Testis (tissue), 3 donors: ENCODE measurements around the gene ZNF473. TPM values are rescaled to one million over a fixed set of nuclear protein-coding genes. Genes with fewer than 3 reads are reported as not detected.
"Not testable (repeated sequence)": the region's sequence is repeated elsewhere in the genome, so short reads cannot be mapped to it uniquely, and the experiment has no call there.

Source experiments
- DNase-seq: peaks from one replicate; pipeline ENCODE4 v3.0.0-alpha.2; 2019
- H3K27ac ChIP-seq, 2 donors: fragments of 200-600 bp; sonication (generic); one replicate each; pipeline ENCODE4 v1.5.1; 2019
- H3K27me3 ChIP-seq: fragments of 200-600 bp; sonication (generic); one replicate; pipeline ENCODE4 v1.5.1; 2019
- H3K36me3 ChIP-seq: fragments of 200-600 bp; sonication (generic); one replicate; pipeline ENCODE4 v1.5.1; 2017; ENCODE audit warnings: low read depth; ENCODE audit errors: missing control alignments
- H3K4me1 ChIP-seq: fragments of 200-600 bp; sonication (generic); one replicate; pipeline ENCODE4 v1.5.1; 2019
- H3K4me3 ChIP-seq, 2 donors: fragments of 200-600 bp; sonication (generic); one replicate each; pipeline ENCODE4 v1.5.1; 2017 to 2019
- H3K9me3 ChIP-seq: fragments of 200-600 bp; sonication (generic); one replicate; pipeline ENCODE4 v1.5.1; 2017
- CTCF ChIP-seq, 3 experiments: fragments of 450-650 bp in 2 of 3; fragments of 200-600 bp in 1 of 3; sonication (generic) in 1 of 3; IDR thresholded peaks; one replicate each; pipeline ENCODE4 v1.5.1; 2016 to 2019; ENCODE audit warnings: antibody characterized with exemption in 3 of 3, mild to moderate bottlenecking in 2 of 3, moderate library complexity in 1 of 3
- POLR2A ChIP-seq: fragments of 450-650 bp; IDR thresholded peaks from one replicate; pipeline ENCODE4 v1.6.1; 2017; ENCODE audit warnings: antibody characterized with exemption, mild to moderate bottlenecking, moderate library complexity
- WGBS, 2 donors: methylation state at CpG; one replicate each; pipeline ENCODE4 v1.1.5; 2018; 5-methylcytosine and 5-hydroxymethylcytosine counted together
- intact Hi-C: fragments of 100-400 bp; cut with DNase I; formaldehyde crosslinking; loops from one replicate; pipeline ENCODE4 v1.15.1; 2023; ENCODE audit warnings: low total_unique reads
- polyA plus RNA-seq: library from polyadenylated mRNA; stranded (reverse); fragments of 350-450 nt; fragmentation: Illumina TruSeq; extraction: RNeasy Lipid Tissue Mini Kit (QIAGEN cat#74804); gene quantifications from one replicate; pipeline ENCODE4 v1.2.3, GENCODE V29; 2014; ENCODE audit warnings: low read depth, low replicate concordance; ENCODE audit not compliant: insufficient read depth
- total RNA-seq, 2 donors: library from RNA; depleted of rRNA; stranded (reverse); fragments of >200 nt; gene quantifications; one replicate each; pipeline ENCODE4 v1.2.3, GENCODE V29; 2016

ZNF473 gene
- total and polyA plus RNA-seq, 3 donors from 2014 or later, result 77.7 to 106 (median 92.8) TPM

GRCh38 chr19:50046649-50047503 is 21.1 kb downstream of the ZNF473 start:
- H3K4me1 ChIP-seq, result no peaks in the 10 kb centered on the region
- DNase-seq, result peak; percentile 78
- H3K9me3 ChIP-seq, result no peaks in the 10 kb centered on the region
- H3K4me3 ChIP-seq, result no peak overlapping the region
- H3K27ac ChIP-seq, result no peak overlapping the region
- intact Hi-C loops, result no loop called here
- WGBS, 2 donors, result 67 to 80% methylated on average over 14 of the region's 14 CpGs
- H3K36me3 ChIP-seq, result no peaks in the 10 kb centered on the region
- no peak for TF ChIP-seq POLR2A
- TF ChIP-seq CTCF (IDR thresholded peaks at IDR 0.05), result peak; percentile 44 to 74 (median 69)
- no peaks in the 10 kb centered on the region for H3K27me3 ChIP-seq

GRCh38 chr19:50047671-50048070 is 21.9 kb downstream of the ZNF473 start:
- Histone ChIP-seq H3K36me3 (no peaks in the 10 kb centered on the region), H3K27ac (no peak overlapping the region), H3K4me3 (no peak overlapping the region), H3K27me3 (no peaks in the 10 kb centered on the region), H3K4me1 (no peaks in the 10 kb centered on the region), H3K9me3 (no peaks in the 10 kb centered on the region)
- DNase-seq, result no peak
- TF ChIP-seq CTCF (IDR thresholded peaks at IDR 0.05) (no peak), POLR2A (no peak)
- WGBS, 2 donors, result 95 to 98% methylated on average over 4 of the region's 4 CpGs
- intact Hi-C loops, result no loop called here

GRCh38 chr19:50050406-50051227 is 24.8 kb downstream of the ZNF473 start:
- WGBS, 2 donors, result 0 to 1% methylated on average over 27 to 43 of the region's 52 CpGs
- no peaks in the 10 kb centered on the region for H3K9me3 ChIP-seq

GRCh38 chr19:50051228-50051895 is 25.6 kb downstream of the ZNF473 start:
- H3K27ac ChIP-seq, DNase-seq, intact Hi-C loops, H3K4me1 ChIP-seq, H3K9me3 ChIP-seq, H3K36me3 ChIP-seq, H3K27me3 ChIP-seq: not testable (repeated sequence)
- 32 to 33% methylated on average over 16 of the region's 16 CpGs for WGBS, 2 donors
- H3K4me3 ChIP-seq, result peak overlapping the region; percentile 52

More at GRCh38 chr19:50050406-50051227, 24.8 kb downstream of the ZNF473 start:
- intact Hi-C loops, result no loop called here
- Histone ChIP-seq H3K4me3 (peak overlapping the region; percentile 52), H3K27ac (no peak overlapping the region), H3K4me1 (no peaks in the 10 kb centered on the region), H3K27me3 (no peaks in the 10 kb centered on the region), H3K36me3 (no peaks in the 10 kb centered on the region)
- TF ChIP-seq POLR2A, result no peak
- TF ChIP-seq CTCF (IDR thresholded peaks at IDR 0.05), result no peak
- peak; percentile 85 for DNase-seq

- H3K27me3 ChIP-seq, result no peaks in the 10 kb centered on the region
- DNase-seq, result no peak
- intact Hi-C loops, result no loop called here
- no peak overlapping the region for H3K4me3 ChIP-seq
- H3K27ac ChIP-seq, result no peak overlapping the region
- TF ChIP-seq POLR2A, result no peak
- no peaks in the 10 kb centered on the region for H3K9me3 ChIP-seq
- no peaks in the 10 kb centered on the region for H3K36me3 ChIP-seq
- H3K4me1 ChIP-seq, result no peaks in the 10 kb centered on the region
- 65 to 73% methylated on average over 8 of the region's 8 CpGs for WGBS, 2 donors
Measured at GRCh38 chr19:50051964-50052363, 26.2 kb downstream of the ZNF473 start.
